Testis (tissue), 2 donors: Measurements from ENCODE around the gene ADM2.

ENCODE experiments used
- POLR2A ChIP-seq: fragments of 450-650 bp; IDR thresholded peaks from one replicate; pipeline ENCODE4 v1.6.1; 2017; ENCODE audit warnings: antibody characterized with exemption, mild to moderate bottlenecking, moderate library complexity
- TF ChIP-seq, protein P1 (sequence below), 3 experiments: fragments of 450-650 bp in 2 of 3; fragments of 200-600 bp in 1 of 3; sonication (generic) in 1 of 3; IDR thresholded peaks; one replicate each; pipeline ENCODE4 v1.5.1; 2016 to 2019; ENCODE audit warnings: antibody characterized with exemption in 3 of 3, mild to moderate bottlenecking in 2 of 3, moderate library complexity in 1 of 3

DNA sequence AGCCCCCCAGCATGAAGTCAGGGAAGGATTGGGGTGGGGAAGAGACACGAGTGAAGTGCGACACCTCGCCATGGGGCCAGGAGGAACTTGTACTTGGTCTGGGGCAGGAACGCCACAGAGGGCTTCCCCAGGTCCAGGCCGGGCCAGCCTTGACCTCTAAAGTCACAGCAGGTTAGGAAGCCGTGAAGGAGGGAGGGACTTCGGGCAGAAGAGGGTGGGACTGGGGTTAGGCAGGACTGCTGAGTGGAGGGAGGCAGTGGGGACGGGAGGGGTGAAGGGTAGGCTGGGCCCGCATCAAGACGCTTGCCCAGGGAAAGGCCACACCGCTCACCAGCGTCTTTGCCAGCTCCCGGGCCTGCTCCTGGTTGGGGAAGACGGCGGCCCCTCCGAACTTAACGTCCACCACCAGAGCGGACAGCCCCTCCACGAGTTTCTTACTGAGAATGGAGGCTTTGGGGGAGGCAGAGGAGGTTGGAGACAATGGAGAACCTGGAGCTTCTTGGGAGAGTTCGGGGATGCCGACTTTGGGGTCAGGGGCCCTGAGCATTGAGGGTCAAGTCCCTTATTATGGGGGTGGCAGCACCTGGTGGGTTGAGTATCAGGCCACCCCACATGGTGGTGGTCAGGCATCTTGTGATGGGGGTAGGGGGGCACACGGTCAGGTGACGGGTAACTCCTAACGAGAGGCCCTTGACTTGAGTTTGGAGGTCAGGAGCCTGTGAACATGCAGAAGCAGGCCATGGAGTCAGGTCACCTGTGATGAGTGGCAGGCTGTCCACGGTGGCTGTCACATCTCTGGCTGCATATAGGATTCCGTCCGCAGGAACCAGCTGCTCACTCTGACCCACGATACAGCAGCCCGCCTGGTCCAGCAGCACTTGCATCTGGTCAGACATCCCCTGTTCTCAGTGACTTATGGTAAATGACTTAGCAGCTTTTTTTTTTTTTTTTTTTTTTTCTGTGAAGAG, 45.8 kb downstream of the ADM2 start:
- TF ChIP-seq, protein P1, sequence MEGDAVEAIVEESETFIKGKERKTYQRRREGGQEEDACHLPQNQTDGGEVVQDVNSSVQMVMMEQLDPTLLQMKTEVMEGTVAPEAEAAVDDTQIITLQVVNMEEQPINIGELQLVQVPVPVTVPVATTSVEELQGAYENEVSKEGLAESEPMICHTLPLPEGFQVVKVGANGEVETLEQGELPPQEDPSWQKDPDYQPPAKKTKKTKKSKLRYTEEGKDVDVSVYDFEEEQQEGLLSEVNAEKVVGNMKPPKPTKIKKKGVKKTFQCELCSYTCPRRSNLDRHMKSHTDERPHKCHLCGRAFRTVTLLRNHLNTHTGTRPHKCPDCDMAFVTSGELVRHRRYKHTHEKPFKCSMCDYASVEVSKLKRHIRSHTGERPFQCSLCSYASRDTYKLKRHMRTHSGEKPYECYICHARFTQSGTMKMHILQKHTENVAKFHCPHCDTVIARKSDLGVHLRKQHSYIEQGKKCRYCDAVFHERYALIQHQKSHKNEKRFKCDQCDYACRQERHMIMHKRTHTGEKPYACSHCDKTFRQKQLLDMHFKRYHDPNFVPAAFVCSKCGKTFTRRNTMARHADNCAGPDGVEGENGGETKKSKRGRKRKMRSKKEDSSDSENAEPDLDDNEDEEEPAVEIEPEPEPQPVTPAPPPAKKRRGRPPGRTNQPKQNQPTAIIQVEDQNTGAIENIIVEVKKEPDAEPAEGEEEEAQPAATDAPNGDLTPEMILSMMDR (IDR thresholded peaks at IDR 0.05), result no peak
- no peak for TF ChIP-seq POLR2A
